Neural cell (in vitro differentiated cells): Measurements from ENCODE around the gene CREB3L1. TPM values are rescaled to one million over a fixed set of nuclear protein-coding genes. Genes with fewer than 3 reads are reported as not detected.

Experiments used
- H2AFZ ChIP-seq: fragments of 200-600, 300-800 bp; sonication (generic), shearing (Covaris generic); 2 replicates; pipeline ENCODE4 v1.6.0; 2014; ENCODE audit warnings: low read depth, mild to moderate bottlenecking, antibody characterized with exemption, low read length, moderate library complexity
- H3F3A ChIP-seq: fragments of 200-600 bp; shearing (Covaris generic); 2 replicates; pipeline ENCODE4 v1.6.1; 2016; ENCODE audit warnings: mild to moderate bottlenecking, moderate library complexity, mixed read lengths, antibody characterized with exemption, low read length; ENCODE audit not compliant: insufficient read depth, poor library complexity, severe bottlenecking
- H3K27ac ChIP-seq: fragments of 200-600, 300-800 bp; sonication (generic), shearing (Covaris generic); 2 replicates; pipeline ENCODE4 v1.5.1; 2014; ENCODE audit warnings: mild to moderate bottlenecking, low read length, moderate library complexity
- H3K27me3 ChIP-seq: fragments of 300-800, 200-600 bp; sonication (generic), shearing (Covaris generic); 2 replicates; pipeline ENCODE4 v1.6.0; 2014; ENCODE audit warnings: mild to moderate bottlenecking, low read depth, low read length, moderate library complexity; ENCODE audit not compliant: insufficient read depth
- H3K36me3 ChIP-seq: fragments of 300-800, 200-600 bp; sonication (generic), shearing (Covaris generic); 2 replicates; pipeline ENCODE4 v1.5.1; 2014; ENCODE audit warnings: mild to moderate bottlenecking, antibody characterized with exemption, low read length, moderate library complexity; ENCODE audit not compliant: insufficient read depth
- H3K4me2 ChIP-seq: fragments of 300-800, 200-600 bp; sonication (generic), shearing (Covaris generic); 2 replicates; pipeline ENCODE4 v1.6.0; 2014; ENCODE audit warnings: mild to moderate bottlenecking, low read length
- H3K4me3 ChIP-seq: fragments of 300-800, 200-600 bp; sonication (generic), shearing (Covaris generic); 2 replicates; pipeline ENCODE4 v1.5.1; 2014; ENCODE audit warnings: mild to moderate bottlenecking, low read length, moderate library complexity
- H3K79me2 ChIP-seq: fragments of 200-600 bp; shearing (Covaris generic); replicated peaks from 2 replicates; pipeline ENCODE4 v1.6.0; 2014; ENCODE audit warnings: mild to moderate bottlenecking, low read length, moderate library complexity; ENCODE audit not compliant: insufficient read depth
- H3K9ac ChIP-seq: fragments of 300-800, 200-600 bp; sonication (generic), shearing (Covaris generic); 2 replicates; pipeline ENCODE4 v1.6.1; 2016; ENCODE audit warnings: mild to moderate bottlenecking, low read length, mixed read lengths
- H3K9me2 ChIP-seq: fragments of 200-600 bp; shearing (Covaris generic); 2 replicates; pipeline ENCODE4 v1.6.1; 2016; ENCODE audit warnings: mild to moderate bottlenecking, low read length, mixed read lengths; ENCODE audit not compliant: insufficient read depth
- H3K9me3 ChIP-seq: fragments of 200-600, 300-800 bp; sonication (generic), shearing (Covaris generic); 2 replicates; pipeline ENCODE4 v1.6.1; 2016; ENCODE audit warnings: mild to moderate bottlenecking, mixed run types, low read length, moderate library complexity, mixed read lengths
- H4K20me1 ChIP-seq: fragments of 200-600 bp; shearing (Covaris generic); 2 replicates; pipeline ENCODE4 v1.6.1; 2016; ENCODE audit warnings: mild to moderate bottlenecking, mixed run types; ENCODE audit not compliant: insufficient read depth
- CTCF ChIP-seq: fragments of 450-650 bp; IDR thresholded peaks from 2 replicates; pipeline ENCODE4 v1.5.1; 2014; ENCODE audit warnings: antibody characterized with exemption, mild to moderate bottlenecking, moderate library complexity; ENCODE audit not compliant: poor library complexity, severe bottlenecking
- EP300 ChIP-seq: fragments of 450-650 bp; conservative IDR thresholded peaks from 2 replicates; pipeline ENCODE4 v1.6.1; 2014; ENCODE audit warnings: antibody characterized with exemption, mild to moderate bottlenecking, moderate library complexity; ENCODE audit not compliant: poor library complexity, severe bottlenecking
- EZH2 ChIP-seq: fragments of 200-600, 300-800 bp; shearing (Covaris generic), sonication (generic); IDR thresholded peaks from 2 replicates; pipeline ENCODE4 v1.6.1; 2014; ENCODE audit warnings: antibody characterized with exemption, low read length, borderline replicate concordance, mild to moderate bottlenecking; ENCODE audit not compliant: insufficient read depth, poor library complexity, severe bottlenecking
- MXI1 ChIP-seq: fragments of 450-650 bp; conservative IDR thresholded peaks from 2 replicates; pipeline ENCODE4 v1.6.1; 2014; ENCODE audit warnings: antibody characterized with exemption, mild to moderate bottlenecking; ENCODE audit not compliant: poor library complexity, severe bottlenecking
- POLR2AphosphoS5 ChIP-seq: IDR thresholded peaks from 2 replicates; pipeline ENCODE4 v1.6.1; 2012
- RAD21 ChIP-seq: fragments of 450-650 bp; conservative IDR thresholded peaks from 2 replicates; pipeline ENCODE4 v1.6.1; 2014; ENCODE audit warnings: antibody characterized with exemption, mild to moderate bottlenecking, moderate library complexity
- SMC3 ChIP-seq: fragments of 450-650 bp; conservative IDR thresholded peaks from 2 replicates; pipeline ENCODE4 v1.6.1; 2014; ENCODE audit warnings: antibody characterized with exemption, mild to moderate bottlenecking, moderate library complexity; ENCODE audit not compliant: poor library complexity
- TAF1 ChIP-seq: IDR thresholded peaks from 2 replicates; pipeline ENCODE4 v1.6.1; 2012; ENCODE audit warnings: low read depth
- polyA plus RNA-seq: library from polyadenylated mRNA; depleted of rRNA; stranded (reverse); fragments of >200 nt; gene quantifications from 2 replicates; pipeline ENCODE4 v1.2.3, GENCODE V29; 2014
- TF ChIP-seq, protein P1 (sequence below): IDR thresholded peaks from 2 replicates; pipeline ENCODE4 v1.6.1; 2012; ENCODE audit warnings: borderline replicate concordance

Gene CREB3L1
- polyA plus RNA-seq, 1 donor from 2014 or later, result not detected

DNA sequence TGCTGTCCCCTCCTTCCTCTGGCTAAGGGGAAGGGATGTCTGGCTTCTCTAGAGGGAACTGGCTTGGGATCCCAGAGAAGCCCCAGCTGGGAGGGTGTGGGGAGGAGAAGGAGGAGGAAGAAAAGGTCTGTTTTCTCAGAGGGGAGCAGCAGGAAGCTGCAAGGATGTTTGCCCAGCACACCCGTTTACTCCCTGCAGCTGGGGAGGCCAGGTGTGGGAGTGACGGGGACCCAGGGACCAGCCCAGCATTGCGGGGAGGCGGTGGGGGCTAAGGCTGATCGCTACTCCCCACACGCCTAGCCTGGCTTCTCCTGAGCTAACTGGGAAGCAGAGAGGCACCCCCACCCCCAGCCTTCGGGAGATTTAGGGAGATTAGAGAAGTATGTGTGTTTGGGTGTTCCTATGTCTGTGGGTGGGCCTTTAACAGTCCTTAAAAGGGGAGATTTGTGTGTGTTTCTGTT lies 3.9 kb downstream of the CREB3L1 start:
- Histone ChIP-seq H2AFZ (no peak overlapping the region), H3K9me3 (no peaks in the 10 kb centered on the region), H3K36me3 (no peaks in the 10 kb centered on the region), H3K27me3 (peaks cover 30% of the 10 kb centered on the region), H3K9ac (no peak overlapping the region), H3K27ac (no peak overlapping the region), H3K9me2 (no peaks in the 10 kb centered on the region), H3F3A (no peaks in the 10 kb centered on the region), H3K4me3 (no peak overlapping the region), H3K4me2 (no peak overlapping the region), H4K20me1 (no peaks in the 10 kb centered on the region), H3K79me2 (no peaks in the 10 kb centered on the region)
- no peak for TF ChIP-seq MXI1
- TF ChIP-seq EP300, result no peak
- TF ChIP-seq EZH2, result no peak
- no peak for TF ChIP-seq POLR2AphosphoS5
- TF ChIP-seq, protein P1, sequence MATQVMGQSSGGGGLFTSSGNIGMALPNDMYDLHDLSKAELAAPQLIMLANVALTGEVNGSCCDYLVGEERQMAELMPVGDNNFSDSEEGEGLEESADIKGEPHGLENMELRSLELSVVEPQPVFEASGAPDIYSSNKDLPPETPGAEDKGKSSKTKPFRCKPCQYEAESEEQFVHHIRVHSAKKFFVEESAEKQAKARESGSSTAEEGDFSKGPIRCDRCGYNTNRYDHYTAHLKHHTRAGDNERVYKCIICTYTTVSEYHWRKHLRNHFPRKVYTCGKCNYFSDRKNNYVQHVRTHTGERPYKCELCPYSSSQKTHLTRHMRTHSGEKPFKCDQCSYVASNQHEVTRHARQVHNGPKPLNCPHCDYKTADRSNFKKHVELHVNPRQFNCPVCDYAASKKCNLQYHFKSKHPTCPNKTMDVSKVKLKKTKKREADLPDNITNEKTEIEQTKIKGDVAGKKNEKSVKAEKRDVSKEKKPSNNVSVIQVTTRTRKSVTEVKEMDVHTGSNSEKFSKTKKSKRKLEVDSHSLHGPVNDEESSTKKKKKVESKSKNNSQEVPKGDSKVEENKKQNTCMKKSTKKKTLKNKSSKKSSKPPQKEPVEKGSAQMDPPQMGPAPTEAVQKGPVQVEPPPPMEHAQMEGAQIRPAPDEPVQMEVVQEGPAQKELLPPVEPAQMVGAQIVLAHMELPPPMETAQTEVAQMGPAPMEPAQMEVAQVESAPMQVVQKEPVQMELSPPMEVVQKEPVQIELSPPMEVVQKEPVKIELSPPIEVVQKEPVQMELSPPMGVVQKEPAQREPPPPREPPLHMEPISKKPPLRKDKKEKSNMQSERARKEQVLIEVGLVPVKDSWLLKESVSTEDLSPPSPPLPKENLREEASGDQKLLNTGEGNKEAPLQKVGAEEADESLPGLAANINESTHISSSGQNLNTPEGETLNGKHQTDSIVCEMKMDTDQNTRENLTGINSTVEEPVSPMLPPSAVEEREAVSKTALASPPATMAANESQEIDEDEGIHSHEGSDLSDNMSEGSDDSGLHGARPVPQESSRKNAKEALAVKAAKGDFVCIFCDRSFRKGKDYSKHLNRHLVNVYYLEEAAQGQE, result no peak
- no peak for TF ChIP-seq SMC3
- TF ChIP-seq TAF1, result no peak
- no peak for TF ChIP-seq CTCF
- TF ChIP-seq RAD21, result no peak

- no peaks in the 10 kb centered on the region for H3K27me3 ChIP-seq
Measured at GRCh38 chr11:46285173-46285572, 7.7 kb downstream of the CREB3L1 start.

GRCh38 chr11:46285594-46286033 lies 8.2 kb downstream of the CREB3L1 start:
- Histone ChIP-seq H3K27ac (no peak overlapping the region), H2AFZ (no peak overlapping the region), H3K4me3 (no peak overlapping the region), H3K9me3 (no peaks in the 10 kb centered on the region), H3K4me2 (no peak overlapping the region), H3K9me2 (no peaks in the 10 kb centered on the region), H3K27me3 (no peaks in the 10 kb centered on the region), H4K20me1 (no peaks in the 10 kb centered on the region), H3F3A (no peaks in the 10 kb centered on the region), H3K79me2 (no peaks in the 10 kb centered on the region), H3K36me3 (no peaks in the 10 kb centered on the region), H3K9ac (no peak overlapping the region)
- TF ChIP-seq MXI1 (no peak), EP300 (no peak), SMC3 (no peak), CTCF (no peak), TAF1 (no peak), RAD21 (no peak), POLR2AphosphoS5 (no peak), EZH2 (no peak)
- TF ChIP-seq, protein P1, result no peak

More at GRCh38 chr11:46285173-46285572, 7.7 kb downstream of the CREB3L1 start:
- H3F3A ChIP-seq, result no peaks in the 10 kb centered on the region
- no peak overlapping the region for H2AFZ ChIP-seq
- no peak overlapping the region for H3K27ac ChIP-seq
- no peaks in the 10 kb centered on the region for H3K9me3 ChIP-seq
- H3K36me3 ChIP-seq, result no peaks in the 10 kb centered on the region
- H4K20me1 ChIP-seq, result no peaks in the 10 kb centered on the region
- H3K79me2 ChIP-seq, result no peaks in the 10 kb centered on the region
- no peak overlapping the region for H3K4me2 ChIP-seq
- no peaks in the 10 kb centered on the region for H3K9me2 ChIP-seq
- no peak overlapping the region for H3K9ac ChIP-seq
- no peak overlapping the region for H3K4me3 ChIP-seq
- TF ChIP-seq EP300 (no peak), SMC3 (no peak)
